Panc1 (cell line): ENCODE results near the gene SLC35D2. TPM values are rescaled to one million over a fixed set of nuclear protein-coding genes. Genes with fewer than 3 reads are reported as not detected.

Experiments
- ATAC-seq: fragments of 200-7000 bp; cut with Tn5 transposase; 2 replicates; pipeline ENCODE4 v1.9.1; 2020; ENCODE audit warnings: mild to moderate bottlenecking, moderate library complexity
- BruUV-seq: library from RNA; stranded (reverse); fragments of 400-500 nt; replicated peaks from 2 replicates; lab custom pipeline; 2021; lab: Mats Ljungman, UMichigan
- CTCF ChIA-PET: fragments of 300-600 bp; sonication (Branson Sonifier 250); formaldehyde crosslinking; loops from one replicate; lab custom pipeline; 2022; ENCODE audit warnings: antibody characterized with exemption; lab: Charles Lee
- POLR2A ChIA-PET: fragments of 300-600 bp; sonication (Branson Sonifier 250); formaldehyde crosslinking; loops from one replicate; lab custom pipeline; 2022; ENCODE audit warnings: antibody characterized with exemption; lab: Charles Lee
- DNase-seq: peaks from one replicate; pipeline ENCODE4 v3.0.0-alpha.2; 2010; ENCODE audit warnings: low read depth, low spot score
- H3K27ac ChIP-seq: 2 replicates; pipeline ENCODE4 v1.5.1; 2011; ENCODE audit warnings: mild to moderate bottlenecking, low read length, inconsistent platforms
- H3K27me3 ChIP-seq: fragments of 200-500 bp; sonication (Bioruptor generic); 2 replicates; pipeline ENCODE4 v1.6.0; 2014; ENCODE audit warnings: low read length, inconsistent platforms; ENCODE audit not compliant: control insufficient read depth, insufficient read depth
- H3K36me3 ChIP-seq: fragments of 200-500 bp; sonication (Bioruptor generic); 2 replicates; pipeline ENCODE4 v1.5.1; 2014; ENCODE audit warnings: inconsistent platforms, mild to moderate bottlenecking, low read length, moderate library complexity; ENCODE audit not compliant: control insufficient read depth, insufficient read depth
- H3K4me1 ChIP-seq: 2 replicates; pipeline ENCODE4 v1.5.1; 2011; ENCODE audit warnings: inconsistent platforms, mild to moderate bottlenecking, low read length, moderate library complexity; ENCODE audit not compliant: control insufficient read depth, insufficient read depth
- H3K4me3 ChIP-seq, 2 experiments: 2 replicates each; pipeline ENCODE4 v1.5.1; 2011 to 2012; ENCODE audit warnings: low read depth in 2 of 2, low read length in 2 of 2, mild to moderate bottlenecking in 2 of 2, inconsistent platforms in 1 of 2, moderate library complexity in 1 of 2
- H3K9me3 ChIP-seq: fragments of 200-500 bp; sonication (Bioruptor generic); 2 replicates; pipeline ENCODE4 v1.5.1; 2014; ENCODE audit warnings: low read depth, mild to moderate bottlenecking, inconsistent platforms, low read length, moderate library complexity; ENCODE audit not compliant: control insufficient read depth, insufficient read depth
- CTCF ChIP-seq: fragments of 450-650 bp; IDR thresholded peaks from 2 replicates; pipeline ENCODE4 v1.5.1; 2017; ENCODE audit warnings: mild to moderate bottlenecking
- POLR2AphosphoS5 ChIP-seq: IDR thresholded peaks from 2 replicates; pipeline ENCODE4 v1.6.1; 2012; ENCODE audit warnings: mild to moderate bottlenecking, low read depth, low read length, moderate library complexity
- REST ChIP-seq, 2 experiments: IDR thresholded peaks; 2 replicates each; pipeline ENCODE4 v1.6.1; 2011 to 2012; ENCODE audit warnings: low read depth in 2 of 2, control low read depth in 1 of 2, low read length in 1 of 2, mild to moderate bottlenecking in 1 of 2, moderate library complexity in 1 of 2; ENCODE audit not compliant: insufficient read depth in 1 of 2
- SIN3A ChIP-seq: IDR thresholded peaks from 2 replicates; pipeline ENCODE4 v1.6.1; 2012; ENCODE audit warnings: low read depth, mild to moderate bottlenecking, low read length, moderate library complexity, borderline replicate concordance; ENCODE audit not compliant: insufficient read depth
- TCF7L2 ChIP-seq: IDR thresholded peaks from 2 replicates; pipeline ENCODE4 v1.6.1; 2011; ENCODE audit warnings: mild to moderate bottlenecking, low read depth, low read length, inconsistent platforms
- in situ Hi-C: cut with HindIII; loops from 2 replicates; pipeline ENCODE4 v1.10.0; 2016; ENCODE audit warnings: low sequenced_read_pairs, low pct_unique_long_range_greater_than_20kb
- intact Hi-C: fragments of 100-400 bp; cut with micrococcal nuclease; formaldehyde crosslinking; loops from one replicate; pipeline ENCODE4 v1.10.0; 2022; ENCODE audit not compliant: unreplicated experiment
- total RNA-seq: library from RNA; stranded (reverse); gene quantifications from one replicate; pipeline ENCODE4 v1.2.1, GENCODE V29; 2021; ENCODE audit not compliant: unreplicated experiment

SLC35D2 gene
- total RNA-seq, 1 experiment from 2014 or later, result 23.7 TPM

GRCh38 chr9:96400132-96400910 is 16.8 kb upstream of the SLC35D2 start:
- no TSS peak for BruUV-seq
- Histone ChIP-seq H3K36me3 (no peaks in the 10 kb centered on the region; the same call in 1 of the 2 replicates), H3K4me1 (peaks cover 7% of the 10 kb centered on the region; the same call in 1 of the 2 replicates), H3K27ac (no peak overlapping the region), H3K4me3 (no peak overlapping the region), H3K27me3 (no peaks in the 10 kb centered on the region), H3K9me3 (no peaks in the 10 kb centered on the region)
- TF ChIP-seq TCF7L2 (no peak), REST (IDR thresholded peaks at IDR 0.05; ENCODE audit: insufficient read depth in 1 of 2, low read depth in 2 of 2, low read length in 1 of 2) (no peak), SIN3A (no peak), CTCF (no peak), POLR2AphosphoS5 (no peak)
- DNase-seq (no peak), ATAC-seq (no peak)
- ChIA-PET POLR2A (no interaction called here), CTCF (no interaction called here)
- in situ Hi-C loops, result no loop called here
- intact Hi-C loops, result no loop called here

- H3K27me3 ChIP-seq, result no peaks in the 10 kb centered on the region
- no peaks in the 10 kb centered on the region for H3K9me3 ChIP-seq
- in situ Hi-C loops, result no loop called here
- CTCF ChIA-PET, result no interaction called here
- peaks cover 7% of the 10 kb centered on the region; the same call in 1 of the 2 replicates for H3K4me1 ChIP-seq
- no peak overlapping the region for H3K4me3 ChIP-seq
- no peaks in the 10 kb centered on the region; the same call in 1 of the 2 replicates for H3K36me3 ChIP-seq
- no TSS peak for BruUV-seq
- TF ChIP-seq POLR2AphosphoS5 (no peak), SIN3A (no peak), CTCF (no peak), REST (IDR thresholded peaks at IDR 0.05; ENCODE audit: insufficient read depth in 1 of 2, low read depth in 2 of 2, low read length in 1 of 2) (no peak), TCF7L2 (no peak)
- intact Hi-C loops, result no loop called here
- POLR2A ChIA-PET, result no interaction called here
- H3K27ac ChIP-seq, result peak overlapping the region; percentile 31; the same call in 1 of the 2 replicates
- ATAC-seq (no peak), DNase-seq (no peak)
These were observed 15.8 kb upstream of the SLC35D2 start for GRCh38 chr9:96399325-96399633.
